Peyer's patch (tissue), 4 donors: ENCODE measurements around the gene B9D2. TPM values are rescaled to one million over a fixed set of nuclear protein-coding genes. Genes with fewer than 3 reads are reported as not detected.
"Not testable (repeated sequence)": the region's sequence is repeated elsewhere in the genome, so short reads cannot be mapped to it uniquely, and the experiment has no call there.

Experiments
- DNase-seq, 3 donors: peaks; one replicate each; pipeline ENCODE4 v3.0.0-alpha.2; 2017 to 2019
- H3K27ac ChIP-seq, 4 donors: fragments of 200-600 bp; sonication (generic); one replicate each; pipeline ENCODE4 v1.5.1; 2016 to 2019
- H3K27me3 ChIP-seq, 2 donors: fragments of 200-600 bp; sonication (generic); one replicate each; pipeline ENCODE4 v1.5.1; 2019
- H3K36me3 ChIP-seq, 3 donors: fragments of 200-600 bp; sonication (generic); one replicate each; pipeline ENCODE4 v1.5.1; 2016 to 2019
- H3K4me1 ChIP-seq, 4 donors: fragments of 200-600 bp; sonication (generic); one replicate each; pipeline ENCODE4 v1.5.1; 2016 to 2019
- H3K4me3 ChIP-seq, 4 donors: fragments of 200-600 bp; sonication (generic); 1 replicate in 3 of 4; 2 replicates in 1 of 4; pipeline ENCODE4 v1.5.1; 2016 to 2019; ENCODE audit warnings: mild to moderate bottlenecking in 1 of 4
- H3K9me3 ChIP-seq, 4 donors: fragments of 200-600 bp; sonication (generic); one replicate each; pipeline ENCODE4 v1.5.1; 2016 to 2019; ENCODE audit warnings: mild to moderate bottlenecking in 1 of 4
- CTCF ChIP-seq, 6 experiments: fragments of 450-650 bp in 4 of 6; fragments of 200-600 bp in 2 of 6; sonication (generic) in 1 of 6; IDR thresholded peaks; one replicate each; pipeline ENCODE4 v1.5.1; 2017 to 2019; ENCODE audit warnings: antibody characterized with exemption in 6 of 6, mild to moderate bottlenecking in 3 of 6, moderate library complexity in 1 of 6
- POLR2A ChIP-seq, 2 donors: fragments of 450-650 bp; IDR thresholded peaks; one replicate each; pipeline ENCODE4 v1.5.1; 2017; ENCODE audit warnings: antibody characterized with exemption in 2 of 2, mild to moderate bottlenecking in 2 of 2, moderate library complexity in 2 of 2
- total RNA-seq, 4 donors: library from RNA; depleted of rRNA; stranded (reverse); fragments of >200 nt; gene quantifications; one replicate each; pipeline ENCODE4 v1.1.0, GENCODE V29; 2016

Gene B9D2
- total RNA-seq, 4 donors from 2014 or later, result 3.6 to 6.8 (median 3.8) TPM; not detected in 1

- no peak overlapping the region for H3K4me3 ChIP-seq
- H3K4me1 ChIP-seq, result peaks cover 0 to 29% (median 3%) of the 10 kb centered on the region in 4 donors
- peaks cover 0 to 37% (median 0%) of the 10 kb centered on the region in 3 donors for H3K36me3 ChIP-seq
- peak overlapping the region in 2 of 4 donors; percentile 14 to 17 for H3K27ac ChIP-seq
- H3K27me3 ChIP-seq, result no peaks in the 10 kb centered on the region
- TF ChIP-seq CTCF (IDR thresholded peaks at IDR 0.05), result no peak
- TF ChIP-seq POLR2A (IDR thresholded peaks at IDR 0.05), result no peak
- no peaks in the 10 kb centered on the region for H3K9me3 ChIP-seq
- DNase-seq, result no peak
These were observed 45.3 kb upstream of the B9D2 start for GRCh38 chr19:41409288-41409687.

GRCh38 chr19:41408846-41409245 lies 44.9 kb upstream of the B9D2 start:
- not testable (repeated sequence) for H3K9me3 ChIP-seq

GRCh38 chr19:41408256-41408655 lies 44.3 kb upstream of the B9D2 start:
- Histone ChIP-seq H3K36me3 (peaks cover 0 to 27% (median 0%) of the 10 kb centered on the region in 3 donors), H3K9me3 (no peaks in the 10 kb centered on the region), H3K27me3 (no peaks in the 10 kb centered on the region), H3K4me1 (peaks cover 0 to 29% (median 3%) of the 10 kb centered on the region in 4 donors), H3K27ac (no peak overlapping the region), H3K4me3 (no peak overlapping the region)
- TF ChIP-seq POLR2A (IDR thresholded peaks at IDR 0.05), result no peak
- peak in 2 of 6 experiments; percentile 26 for TF ChIP-seq CTCF (IDR thresholded peaks at IDR 0.05)
- DNase-seq, result no peak

More at GRCh38 chr19:41408846-41409245, 44.9 kb upstream of the B9D2 start:
- H3K4me3 ChIP-seq, DNase-seq, H3K27me3 ChIP-seq: not testable (repeated sequence)
- Histone ChIP-seq H3K27ac (peak overlapping the region in 2 of 4 donors; percentile 14 to 17), H3K36me3 (peaks cover 0 to 32% (median 0%) of the 10 kb centered on the region in 3 donors), H3K4me1 (peaks cover 0 to 29% (median 3%) of the 10 kb centered on the region in 4 donors)

GRCh38 chr19:41407271-41407670 lies 43.3 kb upstream of the B9D2 start:
- TF ChIP-seq POLR2A (IDR thresholded peaks at IDR 0.05), result no peak
- no peak for TF ChIP-seq CTCF (IDR thresholded peaks at IDR 0.05)
- Histone ChIP-seq H3K27ac (no peak overlapping the region), H3K4me1 (peaks cover 0 to 29% (median 3%) of the 10 kb centered on the region in 4 donors), H3K27me3 (no peaks in the 10 kb centered on the region), H3K4me3 (no peak overlapping the region), H3K9me3 (no peaks in the 10 kb centered on the region), H3K36me3 (peaks cover 0 to 26% (median 0%) of the 10 kb centered on the region in 3 donors)
- DNase-seq, result no peak

- peaks cover 0 to 29% (median 3%) of the 10 kb centered on the region in 4 donors for H3K4me1 ChIP-seq
- no peaks in the 10 kb centered on the region for H3K9me3 ChIP-seq
- no peak for TF ChIP-seq CTCF (IDR thresholded peaks at IDR 0.05)
- no peak for TF ChIP-seq POLR2A (IDR thresholded peaks at IDR 0.05)
- DNase-seq, result no peak
- H3K27me3 ChIP-seq, result no peaks in the 10 kb centered on the region
- no peak overlapping the region for H3K4me3 ChIP-seq
- H3K27ac ChIP-seq, result no peak overlapping the region
- peaks cover 0 to 17% (median 0%) of the 10 kb centered on the region in 3 donors for H3K36me3 ChIP-seq
These were observed 41.8 kb upstream of the B9D2 start for GRCh38 chr19:41405776-41406175.

GRCh38 chr19:41403181-41403970 lies 39.4 kb upstream of the B9D2 start:
- Histone ChIP-seq H3K4me1 (peaks cover 0 to 15% (median 4%) of the 10 kb centered on the region in 4 donors), H3K27ac (no peak overlapping the region), H3K9me3 (no peaks in the 10 kb centered on the region), H3K36me3 (peaks cover 0 to 10% (median 0%) of the 10 kb centered on the region in 3 donors), H3K27me3 (no peaks in the 10 kb centered on the region), H3K4me3 (no peak overlapping the region)
- TF ChIP-seq CTCF (IDR thresholded peaks at IDR 0.05) (no peak), POLR2A (IDR thresholded peaks at IDR 0.05) (no peak)
- DNase-seq, result no peak
